Right renal pelvis (tissue), 4 donors: ENCODE results near the gene ILK. TPM values are rescaled to one million over a fixed set of nuclear protein-coding genes. Genes with fewer than 3 reads are reported as not detected.
A peak's percentile ranks its signal among the peaks of the same experiment; 100 is the strongest.

ENCODE experiments used
- DNase-seq, 4 donors: peaks; one replicate each; pipeline ENCODE4 v3.0.0-alpha.2; 2013; ENCODE audit warnings: low read depth in 4 of 4, low spot score in 3 of 4, missing footprints in 1 of 4
- polyA plus RNA-seq, 4 donors: library from polyadenylated mRNA; unstranded; fragments of 120-200 nt; gene quantifications; one replicate each; pipeline ENCODE4 v1.2.1, GENCODE V29; 2013; ENCODE audit not compliant: insufficient read length in 4 of 4

The ILK gene
- polyA plus RNA-seq, 4 donors, result 153 to 162 (median 160) TPM

DNA sequence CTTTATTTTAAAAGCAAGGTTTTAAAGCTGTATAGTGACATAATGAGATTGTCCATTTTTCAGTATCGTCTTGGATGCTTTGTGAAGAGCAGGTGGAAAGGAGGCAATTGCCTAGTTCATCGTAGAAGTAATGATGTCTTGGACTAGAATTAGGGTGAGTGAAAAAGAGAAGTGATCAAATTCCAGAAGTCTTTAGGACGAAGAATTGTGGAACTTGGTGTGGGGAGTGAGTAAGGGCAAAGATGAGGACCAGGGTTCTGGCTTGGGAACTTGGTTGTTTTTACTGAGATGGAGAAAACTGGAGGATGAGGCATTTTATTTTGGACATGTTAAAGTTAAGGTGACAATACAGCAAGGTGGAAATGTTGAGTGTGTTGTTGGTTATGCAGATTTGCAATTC lies 1.2 kb downstream of the ILK start:
- no peak for DNase-seq

DNA sequence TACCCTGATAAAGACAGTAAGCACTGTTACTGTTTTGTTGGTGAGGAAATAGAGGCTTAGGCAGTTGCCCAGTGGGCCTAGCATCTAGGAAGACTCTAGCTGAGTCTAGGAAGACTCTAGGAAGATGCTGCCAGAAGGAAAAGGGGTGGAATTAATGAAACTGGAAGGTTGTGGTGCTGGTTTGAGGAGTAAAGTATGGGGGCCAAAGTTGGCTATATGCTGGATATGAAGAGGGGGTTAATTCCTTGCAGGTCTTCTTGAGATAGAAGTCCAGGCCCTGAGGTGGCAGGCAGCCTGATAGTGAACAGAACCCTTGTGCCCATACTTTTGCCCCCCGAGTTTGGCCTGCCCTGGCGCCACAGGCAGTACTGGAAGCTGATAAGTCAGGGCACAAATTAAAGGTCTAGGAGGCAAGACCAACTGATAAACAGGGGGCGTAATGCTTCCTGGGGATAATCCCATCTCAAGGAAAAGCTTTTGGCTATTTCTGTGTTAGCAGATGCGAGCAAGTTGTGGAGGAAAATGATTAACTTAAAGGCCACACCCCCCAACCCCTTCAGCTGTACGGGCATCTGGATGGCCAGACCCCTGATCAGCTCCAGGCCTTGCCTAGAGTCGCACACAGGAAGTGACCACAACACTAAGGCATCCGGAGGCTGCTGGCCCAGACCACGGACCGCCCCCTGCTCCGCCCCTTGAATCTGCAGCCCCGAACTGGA lies 3.1 kb downstream of the ILK start:
- DNase-seq, result peak in 3 of 4 donors; percentile 87 to 88 (median 87)

DNA sequence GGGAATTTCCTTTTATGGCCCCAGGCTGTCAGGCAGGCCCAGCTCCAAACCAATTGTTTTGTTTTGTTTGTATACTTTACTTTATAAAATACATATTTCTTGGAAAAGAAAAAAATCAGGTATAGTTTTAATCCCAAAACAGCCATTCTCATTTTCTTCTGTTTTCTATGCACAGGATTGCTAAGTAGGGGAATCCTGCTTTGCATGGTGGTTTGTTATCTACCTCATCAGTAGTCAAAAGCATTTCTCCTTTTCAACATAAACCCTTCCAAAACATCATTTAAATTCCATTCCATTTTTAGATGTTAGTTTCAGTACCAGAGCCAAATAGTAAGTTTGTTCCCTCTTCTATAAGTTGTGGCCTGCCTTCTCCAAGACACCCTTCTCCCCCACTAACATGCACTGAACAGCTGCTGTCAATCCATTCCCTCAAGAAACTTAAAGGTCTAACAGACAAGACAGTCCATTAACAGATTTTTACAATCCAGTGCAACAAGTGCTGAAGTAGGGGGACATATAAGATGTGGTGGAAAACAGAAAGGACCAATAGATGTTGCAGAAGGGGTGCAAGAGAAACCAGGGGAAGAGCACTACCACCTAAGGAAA lies 3.7 kb downstream of the ILK start:
- no peak for DNase-seq

DNA sequence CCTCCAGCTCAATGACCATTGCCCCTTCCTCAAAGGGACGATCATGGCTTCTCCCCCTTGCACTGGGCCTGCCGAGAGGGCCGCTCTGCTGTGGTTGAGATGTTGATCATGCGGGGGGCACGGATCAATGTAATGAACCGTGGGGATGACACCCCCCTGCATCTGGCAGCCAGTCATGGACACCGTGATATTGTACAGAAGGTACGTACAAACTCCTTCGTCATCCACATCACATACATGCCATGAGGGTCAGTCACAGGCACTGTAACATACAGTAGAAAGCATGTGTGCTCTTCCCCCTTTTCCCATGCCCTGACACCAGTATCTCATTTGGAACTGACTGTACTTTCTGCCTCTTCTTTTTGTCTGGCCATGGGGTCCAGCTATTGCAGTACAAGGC lies 4.4 kb downstream of the ILK start:
- DNase-seq, result no peak

DNA sequence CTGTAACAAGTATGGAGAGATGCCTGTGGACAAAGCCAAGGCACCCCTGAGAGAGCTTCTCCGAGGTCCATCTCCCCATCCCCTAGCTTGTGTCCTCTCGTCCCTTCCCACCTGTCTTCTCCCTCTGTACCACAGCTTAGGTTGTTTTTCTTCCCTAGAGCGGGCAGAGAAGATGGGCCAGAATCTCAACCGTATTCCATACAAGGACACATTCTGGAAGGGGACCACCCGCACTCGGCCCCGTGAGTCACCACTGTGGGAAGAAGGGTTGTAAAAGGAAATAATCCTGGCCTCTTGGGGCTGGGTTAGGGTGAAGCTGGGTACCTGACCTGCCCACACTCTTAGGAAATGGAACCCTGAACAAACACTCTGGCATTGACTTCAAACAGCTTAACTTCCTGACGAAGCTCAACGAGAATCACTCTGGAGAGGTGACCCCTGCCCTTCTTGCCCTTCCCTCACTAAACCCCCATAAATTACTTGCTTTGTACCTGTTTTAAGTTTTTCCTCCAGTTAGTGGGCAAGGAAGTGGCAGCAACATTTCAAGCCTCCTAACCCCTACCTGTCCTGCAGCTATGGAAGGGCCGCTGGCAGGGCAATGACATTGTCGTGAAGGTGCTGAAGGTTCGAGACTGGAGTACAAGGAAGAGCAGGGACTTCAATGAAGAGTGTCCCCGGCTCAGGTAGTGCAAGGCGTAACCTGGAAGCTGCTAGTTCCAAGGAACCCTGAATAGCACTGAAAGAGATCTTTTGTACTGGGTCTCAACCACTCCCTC lies 5.3 kb downstream of the ILK start:
- no peak for DNase-seq

DNA sequence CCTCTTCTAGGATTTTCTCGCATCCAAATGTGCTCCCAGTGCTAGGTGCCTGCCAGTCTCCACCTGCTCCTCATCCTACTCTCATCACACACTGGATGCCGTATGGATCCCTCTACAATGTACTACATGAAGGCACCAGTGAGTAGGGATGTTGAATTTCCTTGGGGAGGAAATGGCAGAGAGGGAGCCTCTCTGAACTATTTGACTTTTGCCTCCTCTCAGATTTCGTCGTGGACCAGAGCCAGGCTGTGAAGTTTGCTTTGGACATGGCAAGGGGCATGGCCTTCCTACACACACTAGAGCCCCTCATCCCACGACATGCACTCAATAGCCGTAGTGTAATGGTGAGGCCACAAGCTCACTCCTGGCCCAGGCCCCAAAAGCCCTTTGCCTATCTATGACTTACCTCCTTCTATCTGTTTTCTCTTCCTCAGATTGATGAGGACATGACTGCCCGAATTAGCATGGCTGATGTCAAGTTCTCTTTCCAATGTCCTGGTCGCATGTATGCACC lies 6.0 kb downstream of the ILK start:
- DNase-seq, result no peak

DNA sequence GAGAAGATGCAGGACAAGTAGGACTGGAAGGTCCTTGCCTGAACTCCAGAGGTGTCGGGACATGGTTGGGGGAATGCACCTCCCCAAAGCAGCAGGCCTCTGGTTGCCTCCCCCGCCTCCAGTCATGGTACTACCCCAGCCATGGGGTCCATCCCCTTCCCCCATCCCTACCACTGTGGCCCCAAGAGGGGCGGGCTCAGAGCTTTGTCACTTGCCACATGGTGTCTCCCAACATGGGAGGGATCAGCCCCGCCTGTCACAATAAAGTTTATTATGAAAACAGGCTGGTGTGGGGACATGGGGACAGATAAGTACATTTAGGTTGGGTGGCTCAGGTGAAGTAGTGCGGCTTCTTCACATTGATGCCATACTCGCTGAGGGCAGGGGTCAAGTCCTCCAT lies 7.0 kb downstream of the ILK start:
- DNase-seq, result no peak

DNA sequence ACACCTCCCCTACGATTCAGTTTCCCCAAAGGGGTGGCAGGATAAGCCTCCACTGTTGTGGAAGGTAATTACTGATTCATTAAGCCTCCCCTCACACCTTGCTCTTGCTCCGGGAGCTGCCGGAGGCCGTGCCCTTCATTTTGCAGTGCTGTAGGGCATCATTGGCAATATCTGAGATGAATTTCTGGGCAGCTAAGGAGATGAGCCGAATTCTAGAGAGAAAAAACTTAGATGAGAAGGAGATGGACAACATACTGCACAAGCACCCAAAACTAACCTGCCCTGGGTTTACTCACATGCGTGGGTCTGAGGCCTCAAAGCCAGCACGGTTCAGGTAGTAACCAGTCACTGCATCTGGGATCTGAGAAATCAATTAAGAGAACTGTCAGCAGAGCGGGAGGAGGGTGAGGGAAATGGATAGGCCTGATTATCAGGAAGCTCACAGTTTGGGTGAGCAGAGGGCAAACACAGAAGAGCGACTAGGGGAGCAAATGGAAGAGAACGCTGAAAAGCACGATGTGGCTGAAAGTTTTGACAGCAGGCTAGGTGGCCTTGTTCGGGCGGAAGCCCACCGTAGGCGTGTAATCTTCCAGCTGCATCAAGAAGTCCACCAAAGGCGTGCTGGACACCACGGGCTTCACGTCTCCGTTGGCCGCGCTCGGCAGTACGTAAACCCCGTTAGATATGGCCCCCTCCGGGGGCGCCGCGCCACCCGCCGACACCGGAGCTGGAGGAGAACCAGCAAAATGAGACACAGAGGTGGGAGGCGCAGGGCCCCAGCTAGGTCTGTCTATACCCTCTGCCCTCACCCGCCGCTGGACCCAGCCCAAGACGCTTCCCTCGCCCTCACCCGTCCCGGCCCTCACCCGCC lies 7.8 kb downstream of the ILK start:
- DNase-seq, result no peak

DNA sequence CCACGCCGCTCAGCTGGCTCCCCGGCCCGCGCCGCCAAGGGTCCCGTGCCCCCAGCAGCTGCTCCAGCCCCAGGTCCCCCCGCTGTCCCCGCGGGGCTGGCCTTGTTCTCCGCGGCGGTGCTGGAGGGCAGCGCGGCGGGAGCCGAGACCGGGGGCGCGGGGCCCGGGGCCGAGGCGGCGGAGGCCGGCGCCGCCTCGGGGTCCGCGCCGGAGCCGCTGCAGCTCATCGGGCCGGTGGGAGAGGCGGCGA lies 8.3 kb downstream of the ILK start:
- no peak for DNase-seq

DNA sequence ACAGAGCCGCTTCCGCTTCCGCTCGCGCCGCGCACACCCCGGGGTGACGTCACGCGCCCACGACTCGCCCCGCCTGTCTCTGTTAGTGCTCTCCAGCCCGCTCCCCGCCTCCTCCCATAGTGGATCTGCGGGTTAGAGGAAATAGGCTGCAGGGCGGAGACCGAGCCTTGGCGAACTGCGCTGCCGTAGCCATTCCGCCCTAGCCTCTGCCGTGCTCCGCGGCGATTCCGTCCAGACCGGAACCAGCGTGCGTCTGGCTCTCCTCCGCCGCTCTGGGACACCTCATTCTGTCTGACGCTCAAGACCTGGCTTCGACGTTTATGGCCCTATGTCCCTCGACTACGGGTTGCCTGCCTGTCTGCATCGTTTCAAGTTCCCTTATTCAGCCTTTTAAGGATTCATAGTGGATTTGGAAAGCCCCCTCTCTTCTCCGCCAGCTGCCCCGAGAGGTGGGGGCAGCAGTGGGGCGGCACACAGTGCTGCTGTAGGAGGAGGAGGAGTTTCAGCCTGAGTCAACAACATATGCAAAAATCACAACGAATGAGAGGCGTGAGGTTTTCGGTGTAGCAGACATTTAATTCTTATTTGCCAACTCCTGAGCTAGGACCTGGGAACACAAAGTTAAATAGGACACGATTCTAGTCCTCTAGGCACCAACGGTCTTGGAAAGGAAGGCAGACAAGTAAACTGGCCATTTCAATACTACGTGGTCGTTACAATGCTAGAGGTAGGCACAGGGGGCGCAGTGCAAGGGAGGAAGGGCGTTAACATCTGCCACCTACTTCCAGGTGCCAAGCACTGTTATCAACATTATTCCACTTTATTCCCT lies 8.9 kb downstream of the ILK start, which contains the start of gene TAF10:
TSS of gene TAF10 (minus strand) at position 4 of the 829 bp plus-strand sequence. CDS start 27 bp downstream, outside the sequence.
- peak; percentile 85 to 91 (median 89) for DNase-seq

DNA sequence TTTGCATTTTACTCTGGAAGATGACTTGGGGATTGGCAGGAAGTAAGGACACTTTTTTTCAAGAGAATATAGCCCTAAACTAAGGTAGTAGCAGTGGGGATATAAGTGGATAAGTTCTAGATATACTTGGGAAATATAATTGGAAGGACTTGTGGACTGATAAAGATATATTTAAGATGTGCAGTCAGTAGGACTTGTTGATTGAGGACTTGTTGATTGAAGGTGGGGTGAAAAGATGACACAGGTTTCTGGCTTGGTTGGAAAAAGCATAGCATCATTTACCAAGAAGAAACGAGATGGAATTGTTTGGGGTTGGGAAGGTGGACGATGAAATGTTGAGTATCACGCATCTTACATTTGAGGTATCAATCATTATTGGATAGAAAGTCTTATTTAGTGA lies 9.9 kb downstream of the ILK start:
- DNase-seq, result no peak

DNA sequence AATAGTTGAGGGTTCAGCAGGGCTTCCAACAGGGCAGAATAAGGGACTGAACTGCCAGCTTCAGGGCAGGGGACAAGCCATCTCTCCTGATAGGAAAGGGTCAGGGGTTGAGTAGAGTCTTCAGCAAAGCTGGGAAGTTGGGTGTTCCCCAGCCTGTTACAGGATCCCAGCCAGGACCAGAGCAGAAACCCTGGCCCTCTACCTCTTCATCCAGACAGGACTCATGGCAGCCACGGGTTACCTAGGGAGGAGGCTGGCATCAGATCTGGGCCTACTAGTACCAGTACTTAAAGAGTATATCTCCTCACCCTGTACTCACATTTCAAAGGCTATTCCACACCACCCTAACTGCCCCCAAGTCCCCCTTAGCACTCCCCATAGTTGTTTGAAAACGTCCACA lies 10.9 kb downstream of the ILK start:
- no peak for DNase-seq

DNA sequence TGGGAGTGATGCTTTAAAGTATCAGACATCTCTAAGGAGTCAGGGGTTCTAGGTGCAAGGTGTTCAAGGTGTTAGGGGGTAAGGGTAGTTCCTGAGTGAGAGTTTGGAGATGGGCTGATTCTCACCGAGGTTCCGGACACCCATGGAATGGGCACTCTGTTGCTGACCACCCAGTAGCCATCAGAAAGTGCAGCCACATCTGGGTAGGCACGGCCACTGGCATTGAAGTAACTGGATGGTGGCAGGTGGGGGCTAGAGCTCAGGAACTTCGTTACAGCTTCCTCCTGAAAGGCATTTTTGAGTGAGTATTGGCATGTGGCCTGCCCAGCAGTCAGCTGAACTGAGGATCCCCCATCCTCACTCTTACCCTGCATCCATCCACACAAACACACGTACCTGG lies 11.5 kb downstream of the ILK start:
- DNase-seq, result no peak

DNA sequence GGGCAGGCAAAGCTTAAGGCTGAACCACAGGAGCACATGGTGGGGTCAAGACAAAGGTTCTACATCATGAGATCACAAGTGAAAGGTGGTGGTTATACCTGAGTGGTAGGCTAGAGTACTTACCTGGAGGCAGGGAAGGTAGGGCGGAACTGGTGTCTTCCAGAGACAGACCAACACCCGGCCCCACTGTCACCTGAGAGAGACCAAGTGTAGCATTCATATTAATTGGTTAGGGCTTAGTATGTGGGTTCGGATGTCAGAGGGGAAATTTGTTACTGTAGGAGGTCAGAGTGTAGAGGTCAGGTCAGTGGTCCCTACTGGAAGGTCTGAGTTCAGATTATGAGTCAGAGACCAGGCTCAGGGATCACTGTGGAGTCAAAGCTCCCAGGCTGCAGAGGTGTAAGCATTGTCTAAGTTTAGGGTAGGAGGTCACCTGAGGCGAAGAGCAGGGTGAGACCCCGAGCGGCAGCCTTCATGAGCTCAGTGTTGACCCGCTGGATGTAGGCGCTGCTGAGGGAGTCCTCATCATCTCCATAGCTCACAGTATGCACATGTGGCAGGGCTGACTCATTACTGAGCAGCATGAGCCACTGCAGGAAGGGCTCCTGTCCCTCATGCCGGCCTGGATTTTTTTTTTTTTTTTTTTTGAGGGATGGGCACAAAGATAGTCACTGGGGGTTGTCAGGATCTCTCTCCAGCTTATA lies 12.5 kb downstream of the ILK start:
- DNase-seq, result no peak

DNA sequence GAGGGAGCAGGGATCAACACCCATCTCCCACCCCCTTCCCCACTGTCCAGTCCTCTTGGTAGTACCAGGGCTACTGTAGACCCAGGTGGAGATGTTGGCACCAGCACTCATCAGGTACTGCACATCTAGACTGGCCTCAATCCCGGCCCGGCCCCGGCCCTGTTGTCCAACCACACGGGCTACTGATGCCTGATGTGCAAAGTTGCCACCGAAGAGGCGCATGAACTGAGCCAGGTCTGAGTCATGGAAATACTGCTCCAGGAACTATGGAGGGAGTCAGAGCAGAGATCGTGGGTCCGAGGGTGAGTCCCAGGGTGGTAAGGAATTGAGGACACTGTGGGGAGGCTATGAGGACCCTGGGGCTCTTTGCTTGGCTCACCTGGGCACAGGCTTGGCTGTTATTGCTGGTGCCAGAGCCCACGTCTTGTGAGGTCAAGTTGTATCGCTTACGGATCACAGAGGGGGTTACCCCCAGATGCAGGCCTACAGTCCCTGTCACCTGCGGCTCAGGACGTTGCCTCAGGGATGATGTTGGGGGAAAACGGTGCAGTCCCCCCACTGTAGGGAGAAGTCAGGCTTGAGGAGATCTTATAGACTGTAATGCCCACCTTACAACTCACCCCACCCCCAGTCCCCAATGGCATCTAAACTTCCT lies 13.1 kb downstream of the ILK start:
- DNase-seq, result no peak

DNA sequence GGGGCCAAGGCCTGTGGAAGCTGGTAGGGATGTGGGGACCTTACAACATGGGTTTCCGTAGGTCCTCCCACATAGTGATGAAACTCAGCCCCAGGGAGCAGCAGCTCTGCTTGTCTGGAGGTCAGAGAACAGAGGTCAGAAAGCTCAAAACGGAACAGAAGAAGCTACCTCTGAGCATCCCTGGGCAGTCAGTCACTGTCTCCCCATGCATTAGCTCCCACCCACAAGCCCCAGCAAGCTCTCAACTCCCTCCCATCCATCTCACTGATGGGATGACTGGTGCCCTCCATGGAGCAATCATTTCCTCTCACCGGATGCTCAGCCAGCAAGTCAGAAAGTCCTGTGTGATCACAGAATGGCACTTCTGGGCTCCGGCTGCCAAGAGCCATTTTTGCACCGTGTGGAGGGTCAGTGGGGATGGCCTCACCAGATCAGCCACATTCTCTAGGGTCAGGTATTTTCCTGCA lies 13.8 kb downstream of the ILK start:
- no peak for DNase-seq

DNA sequence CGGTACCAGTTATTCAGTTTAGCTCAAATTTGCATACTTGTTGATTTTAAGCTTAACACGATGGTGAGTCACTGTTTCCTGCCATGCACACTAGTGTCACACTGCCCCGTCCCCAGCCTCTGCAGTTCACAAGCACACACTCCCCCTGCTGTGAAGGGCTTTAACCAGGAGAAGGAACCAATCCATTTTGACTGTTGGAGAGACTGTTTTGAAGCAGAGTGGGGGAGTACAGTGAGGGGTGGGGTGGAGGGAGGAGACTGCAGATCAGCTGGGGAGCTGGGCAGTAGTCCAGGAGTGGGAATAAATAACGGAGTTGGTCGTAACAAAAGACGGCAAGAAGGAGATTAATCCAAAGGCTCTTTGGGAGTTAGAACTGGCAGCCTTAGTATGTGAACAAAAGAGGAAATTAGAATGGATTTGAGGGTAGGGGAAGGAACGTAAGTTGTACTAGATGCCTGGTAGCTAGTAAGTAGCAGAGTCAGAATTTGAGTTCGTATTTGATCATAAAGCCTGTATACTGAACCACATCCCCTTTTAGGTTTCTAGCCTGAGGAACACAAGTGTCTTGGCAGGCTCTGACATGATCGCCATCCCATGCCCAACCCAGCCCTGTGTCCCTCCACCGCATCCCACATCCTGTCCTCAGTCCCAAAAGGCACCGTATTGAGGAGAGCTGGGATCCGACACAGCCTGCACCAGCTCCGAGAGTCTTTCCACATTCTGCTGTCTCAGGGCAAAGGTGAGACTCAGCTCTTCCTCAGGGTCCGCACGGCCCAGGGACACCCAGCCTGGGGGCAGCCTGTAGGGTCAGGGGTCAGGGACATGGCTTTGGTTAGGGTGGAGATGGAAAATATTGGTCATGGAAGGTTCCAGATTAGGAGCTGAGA lies 14.8 kb downstream of the ILK start:
- peak in 2 of 4 donors; percentile 63 to 67 for DNase-seq
